A673 (cell line): Measurements from ENCODE around the gene NPRL2. TPM values are rescaled to one million over a fixed set of nuclear protein-coding genes. Genes with fewer than 3 reads are reported as not detected.

Source experiments
- BruUV-seq: library from RNA; stranded (reverse); fragments of 400-500 nt; replicated peaks from 2 replicates; lab custom pipeline; 2021; lab: Mats Ljungman, UMichigan
- CTCF ChIA-PET: fragments of 300-600 bp; sonication (Branson Sonifier 250); formaldehyde crosslinking; loops from one replicate; lab custom pipeline; 2022; ENCODE audit warnings: antibody characterized with exemption; lab: Charles Lee
- POLR2A ChIA-PET: fragments of 300-600 bp; sonication (Branson Sonifier 250); formaldehyde crosslinking; loops from one replicate; lab custom pipeline; 2022; ENCODE audit warnings: antibody characterized with exemption; ENCODE audit not compliant: low non-redundant PET; lab: Charles Lee
- DNase-seq: peaks from one replicate; pipeline ENCODE4 v3.0.0-alpha.2; 2015; ENCODE audit warnings: low spot score
- H3K27ac ChIP-seq: fragments of 200-600 bp; sonication (generic); 2 replicates; pipeline ENCODE4 v1.5.1; 2016; ENCODE audit warnings: mixed run types, low read depth, mild to moderate bottlenecking, mixed read lengths, antibody characterized with exemption, low read length; ENCODE audit not compliant: poor library complexity, severe bottlenecking
- H3K27me3 ChIP-seq: fragments of 200-600 bp; sonication (generic); replicated peaks from 2 replicates; pipeline ENCODE4 v1.6.1; 2017; ENCODE audit warnings: mixed run types, low read depth, mild to moderate bottlenecking, mixed read lengths, antibody characterized with exemption, low read length; ENCODE audit not compliant: insufficient read depth, poor library complexity
- H3K36me3 ChIP-seq: fragments of 200-600 bp; sonication (generic); 2 replicates; pipeline ENCODE4 v1.6.1; 2016; ENCODE audit warnings: mixed run types, mild to moderate bottlenecking, mixed read lengths, antibody characterized with exemption, low read length; ENCODE audit not compliant: insufficient read depth, poor library complexity, severe bottlenecking
- H3K4me1 ChIP-seq: fragments of 200-600 bp; sonication (generic); 2 replicates; pipeline ENCODE4 v1.6.1; 2017; ENCODE audit warnings: mixed run types, mild to moderate bottlenecking, mixed read lengths, antibody characterized with exemption, low read length; ENCODE audit not compliant: insufficient read depth, poor library complexity, severe bottlenecking
- H3K4me3 ChIP-seq: fragments of 200-600 bp; sonication (generic); 2 replicates; pipeline ENCODE4 v1.5.1; 2016; ENCODE audit warnings: low read depth, mixed run types, mild to moderate bottlenecking, mixed read lengths, low read length; ENCODE audit not compliant: poor library complexity, severe bottlenecking
- H3K9me3 ChIP-seq: fragments of 200-600 bp; sonication (generic); 2 replicates; pipeline ENCODE4 v1.6.1; 2016; ENCODE audit warnings: mixed run types, low read depth, mild to moderate bottlenecking, mixed read lengths, antibody characterized with exemption, low read length; ENCODE audit not compliant: poor library complexity, severe bottlenecking
- CTCF ChIP-seq: fragments of 300-800, 200-600 bp; sonication (generic); conservative IDR thresholded peaks from 2 replicates; pipeline ENCODE4 v1.5.1; 2017; ENCODE audit warnings: low read depth, mild to moderate bottlenecking, antibody characterized with exemption, low read length, moderate library complexity, mixed read lengths
- EZH2 ChIP-seq: fragments of 200-600 bp; sonication (generic); IDR thresholded peaks from 2 replicates; pipeline ENCODE4 v1.6.1; 2017; ENCODE audit warnings: borderline replicate concordance, low read depth, mild to moderate bottlenecking, mixed read lengths, antibody characterized with exemption, low read length; ENCODE audit not compliant: poor library complexity, severe bottlenecking
- intact Hi-C: fragments of 100-400 bp; cut with micrococcal nuclease; formaldehyde crosslinking; loops from one replicate; pipeline ENCODE4 v1.10.0; 2022; ENCODE audit not compliant: unreplicated experiment
- total RNA-seq: library from RNA; stranded (reverse); gene quantifications from 2 replicates; pipeline ENCODE4 v1.2.3, GENCODE V29; 2021

NPRL2 gene
- total RNA-seq, 1 experiment from 2014 or later, result 16.0 TPM

GRCh38 chr3:50323614-50324199 is 26.9 kb downstream of the NPRL2 start:
- Histone ChIP-seq H3K4me3 (no peak overlapping the region), H3K27me3 (no peaks in the 10 kb centered on the region), H3K27ac (no peak overlapping the region), H3K9me3 (no peaks in the 10 kb centered on the region), H3K36me3 (no peaks in the 10 kb centered on the region), H3K4me1 (peaks cover 3% of the 10 kb centered on the region)
- ChIA-PET POLR2A (no interaction called here), CTCF (no interaction called here)
- intact Hi-C loops, result no loop called here
- DNase-seq, result no peak
- no TSS peak for BruUV-seq
- no peak for TF ChIP-seq EZH2
- TF ChIP-seq CTCF, result no peak

DNA sequence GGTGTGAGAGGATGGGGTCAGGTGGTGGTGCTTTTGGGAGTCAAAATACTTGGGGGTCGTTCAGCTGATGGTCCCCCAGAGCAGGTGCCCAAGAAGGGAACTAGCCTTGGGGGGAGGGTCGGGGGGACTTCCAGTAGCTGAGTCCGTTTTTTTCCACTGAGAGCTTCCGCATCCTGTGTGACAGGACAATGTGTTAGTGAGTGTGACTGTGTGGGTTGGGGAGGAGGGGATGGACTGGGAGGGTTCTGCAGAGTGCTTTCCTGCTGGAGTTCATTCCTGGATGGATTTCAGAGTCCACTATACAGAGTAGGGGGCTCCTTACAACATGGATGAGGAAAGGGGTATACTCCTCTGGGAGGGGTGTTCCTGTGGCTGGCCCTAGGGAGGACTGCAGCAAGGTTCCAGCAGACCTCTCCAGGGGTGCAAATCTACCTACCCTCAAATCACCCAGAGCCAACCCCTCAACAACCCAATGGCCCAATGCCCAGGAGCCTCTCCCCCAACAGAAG is 27.4 kb downstream of the NPRL2 start:
- Histone ChIP-seq H3K9me3 (no peaks in the 10 kb centered on the region), H3K4me1 (peaks cover 3% of the 10 kb centered on the region), H3K36me3 (no peaks in the 10 kb centered on the region), H3K27me3 (no peaks in the 10 kb centered on the region), H3K4me3 (no peak overlapping the region), H3K27ac (no peak overlapping the region)
- intact Hi-C loops, result no loop called here
- BruUV-seq, result no TSS peak
- CTCF ChIA-PET, result no interaction called here
- POLR2A ChIA-PET, result no interaction called here
- TF ChIP-seq CTCF (no peak), EZH2 (no peak)
- DNase-seq, result no peak

- BruUV-seq, result no TSS peak
- H3K27me3 ChIP-seq, result no peaks in the 10 kb centered on the region
- DNase-seq, result no peak
- H3K27ac ChIP-seq, result peak within 1 kb of the TSS; percentile 99
- ChIA-PET CTCF (no interaction called here), POLR2A (no interaction called here)
- peak within 1 kb of the TSS; percentile 73 for H3K4me3 ChIP-seq
- no peak for TF ChIP-seq CTCF
- TF ChIP-seq EZH2, result no peak
- no peaks in the 10 kb centered on the region for H3K36me3 ChIP-seq
- H3K4me1 ChIP-seq, result peaks cover 3% of the 10 kb centered on the region
- intact Hi-C loops, result no loop called here
- H3K9me3 ChIP-seq, result no peaks in the 10 kb centered on the region
Measured at GRCh38 chr3:50322386-50323091, 28.0 kb downstream of the NPRL2 start, which contains the start of gene HYAL2. TSS of gene HYAL2 (minus strand) at chr3:50322745. CDS start at chr3:50320489, 2,256 bp downstream.
